Kidney glomerular epithelial cell (primary cell): ENCODE measurements around the gene SORCS2.
A peak's percentile ranks its signal among the peaks of the same experiment; 100 is the strongest.

Experiments
- DNase-seq: peaks from one replicate; lab custom pipeline; 2025; lab: John Stamatoyannopoulos, UW

Gene SORCS2

DNA sequence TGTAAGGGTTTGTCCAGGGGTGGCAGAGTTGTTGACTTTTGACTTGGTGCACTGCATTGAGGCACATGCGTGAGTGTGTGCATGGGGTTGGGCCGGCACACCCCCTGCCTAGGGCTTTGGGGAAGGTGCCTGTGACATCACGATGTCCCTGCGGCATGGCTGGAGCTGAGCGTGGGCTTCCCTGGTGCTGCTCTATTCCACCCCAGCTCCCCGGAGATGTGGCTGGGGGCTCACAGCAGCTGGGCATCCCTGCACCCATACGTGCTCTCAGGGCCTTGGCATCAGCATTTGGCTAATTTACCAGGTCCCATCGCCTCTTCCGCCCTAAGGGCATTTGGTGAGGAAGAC is 236.7 kb downstream of the SORCS2 start:
- no peak for DNase-seq

DNA sequence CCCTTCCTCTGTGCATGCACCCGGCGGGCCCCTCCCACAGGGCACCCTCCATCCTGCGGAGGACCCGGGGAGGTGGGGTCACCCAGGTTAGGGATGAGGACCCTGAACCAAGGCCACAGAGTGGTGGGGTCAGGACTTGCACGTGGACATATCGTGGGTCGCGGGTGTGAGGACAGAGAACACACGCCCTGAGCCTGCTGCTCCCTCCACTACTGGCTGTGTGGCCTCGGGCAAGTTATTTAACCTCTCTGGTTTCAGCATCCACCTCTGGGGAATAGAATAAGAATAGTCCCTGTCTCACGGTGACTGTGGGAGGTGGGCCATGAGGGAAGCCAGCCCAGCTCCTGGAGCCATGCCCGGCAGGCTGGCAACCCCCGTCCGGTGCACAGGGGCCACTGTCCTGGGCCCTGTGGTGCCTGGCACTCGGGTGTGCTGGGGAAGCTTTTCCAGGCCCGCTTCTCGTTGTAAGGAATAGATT is 237.3 kb downstream of the SORCS2 start:
- DNase-seq = no peak

DNA sequence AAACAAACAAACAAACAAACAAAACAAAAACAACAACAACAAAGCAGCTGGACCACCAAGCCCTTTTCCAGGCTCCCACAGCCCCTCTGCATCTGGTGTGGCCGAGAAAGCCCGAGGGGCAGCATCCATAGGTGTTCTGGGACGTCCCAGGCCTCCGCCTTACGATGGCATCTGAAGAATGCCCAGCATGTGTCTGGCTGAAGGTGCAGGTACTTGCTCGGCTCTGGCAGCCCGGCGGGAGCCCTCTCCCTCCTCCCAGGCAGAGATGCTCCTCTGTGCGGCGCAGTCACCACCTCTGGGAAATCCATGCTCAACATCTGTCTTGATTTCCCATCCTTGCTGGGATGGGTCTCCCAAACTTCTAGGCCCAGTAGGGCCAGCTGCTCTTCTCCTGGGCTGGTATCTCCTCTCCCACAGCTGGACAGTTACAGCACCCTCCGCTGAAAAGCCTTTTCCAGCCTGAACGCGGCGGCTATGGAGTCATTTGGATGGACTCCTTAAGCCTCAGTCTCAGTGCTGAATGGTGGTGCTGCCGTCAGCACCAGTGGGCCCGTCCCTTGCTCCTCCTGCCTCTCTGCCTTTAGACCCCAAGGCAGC is 238.1 kb downstream of the SORCS2 start:
- DNase-seq = no peak

DNA sequence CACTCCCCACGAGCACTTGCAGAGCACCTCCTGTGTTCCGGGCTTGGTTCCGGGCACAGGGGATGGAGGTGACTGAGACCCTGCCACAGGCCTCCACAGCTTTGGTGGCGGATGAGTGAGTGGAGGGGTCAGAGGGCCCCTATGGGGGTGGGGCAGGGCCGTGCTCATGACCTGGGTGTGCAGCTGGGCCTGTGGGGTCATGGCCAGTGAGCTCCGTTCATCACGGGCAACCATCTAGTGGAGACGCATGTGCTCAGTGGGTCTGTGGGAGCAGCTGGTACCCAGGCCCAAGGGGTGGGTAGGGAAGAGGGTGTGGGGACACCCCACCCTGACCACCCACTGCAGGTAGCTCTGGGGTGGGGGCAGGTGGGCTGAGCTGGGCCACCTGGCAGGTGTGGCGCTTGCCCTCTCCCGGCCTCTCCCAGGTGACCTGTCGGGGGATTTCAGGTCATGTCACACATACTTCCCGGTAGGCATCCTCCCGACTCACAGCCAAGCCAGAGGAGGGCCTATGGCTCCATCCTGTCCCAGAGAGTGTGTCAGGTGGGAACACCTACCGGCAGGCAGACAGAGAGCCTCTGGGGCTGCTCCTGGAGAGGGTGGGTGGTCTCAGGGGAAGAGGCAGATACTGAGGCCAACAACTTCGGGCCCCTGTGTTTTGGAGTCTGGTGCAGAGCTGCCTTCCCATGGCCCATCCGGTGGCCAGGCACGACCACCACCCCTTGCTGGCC is 238.8 kb downstream of the SORCS2 start:
- DNase-seq = no peak

DNA sequence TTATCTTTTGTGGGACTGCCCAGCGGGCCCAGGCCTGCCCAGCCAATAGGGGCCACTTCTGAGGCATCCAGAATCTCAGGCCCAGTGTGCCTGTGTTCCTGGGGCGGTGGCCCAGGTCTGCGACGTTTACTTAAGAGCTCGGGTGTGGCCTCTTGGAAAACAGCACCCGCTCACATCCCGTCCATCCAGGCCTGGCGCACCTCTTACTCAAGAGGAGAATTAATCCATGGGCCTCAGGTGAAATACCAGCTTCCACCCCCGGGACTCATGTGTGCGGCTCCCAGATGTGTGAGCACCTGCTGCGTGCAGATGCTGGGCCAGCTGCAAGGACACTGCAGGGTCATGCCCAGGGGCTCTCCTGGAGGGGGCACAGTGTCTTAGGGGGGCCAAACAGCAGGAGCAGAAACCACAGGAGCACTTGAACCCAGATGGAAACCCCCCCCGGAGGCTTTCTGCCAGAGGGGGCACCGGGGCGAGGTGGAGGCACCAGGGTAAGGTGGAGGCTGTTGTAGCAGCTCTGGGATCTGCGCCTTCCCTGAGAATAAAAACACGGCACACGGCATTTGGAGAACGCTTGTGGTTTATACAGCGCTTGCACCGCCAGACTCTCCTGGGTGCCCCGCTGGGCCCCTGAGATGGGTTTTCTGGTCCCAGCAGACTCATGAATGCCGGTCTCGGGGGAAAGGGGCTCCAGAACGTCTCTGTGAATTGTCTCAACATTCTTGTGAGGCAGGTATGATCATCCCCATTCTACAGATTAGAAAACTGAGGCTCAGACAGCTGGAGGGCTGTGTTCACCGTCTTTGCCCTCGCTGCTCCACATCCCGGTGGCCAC is 239.6 kb downstream of the SORCS2 start:
- DNase-seq = no peak

DNA sequence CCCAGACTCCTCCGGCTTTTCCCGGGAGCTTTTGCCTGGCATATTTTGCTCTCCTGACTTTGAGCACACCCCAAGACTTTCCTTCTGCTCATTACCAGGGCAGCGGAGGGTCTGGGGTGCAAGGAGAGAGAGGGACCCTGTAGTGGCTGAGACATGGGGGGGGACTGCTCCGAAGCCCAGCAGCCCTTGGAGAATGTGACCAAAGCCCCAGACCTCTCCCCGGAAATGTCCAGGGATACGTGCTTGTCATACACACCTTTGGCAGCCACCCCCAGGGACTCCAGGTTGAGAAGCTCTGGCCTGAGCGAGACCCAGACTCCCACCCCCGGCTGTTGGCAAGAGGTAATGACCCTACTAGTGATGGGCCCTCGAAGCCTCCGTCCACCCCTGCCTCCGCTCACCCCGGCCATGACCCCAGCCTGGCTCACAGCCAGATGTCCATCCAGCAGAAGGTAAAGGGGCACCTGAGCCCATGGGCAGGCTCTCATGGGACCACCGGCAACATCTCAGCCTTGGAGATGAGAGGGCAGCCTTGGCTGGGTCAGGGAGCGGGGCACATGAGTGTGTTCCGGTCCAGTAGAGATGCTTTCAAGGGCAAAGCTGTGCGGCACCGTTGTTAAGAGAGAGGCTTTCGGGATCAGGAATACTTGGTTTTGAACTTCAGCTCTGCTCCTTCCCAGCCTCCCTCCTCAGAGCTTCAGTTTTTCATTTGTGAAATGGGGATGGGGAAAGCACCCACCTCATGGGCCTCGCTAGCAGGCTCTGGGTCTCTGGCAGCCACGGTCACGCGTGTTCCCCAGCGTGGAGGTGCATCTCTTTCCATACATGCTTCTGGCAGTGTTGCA is 240.4 kb downstream of the SORCS2 start:
- no peak for DNase-seq

DNA sequence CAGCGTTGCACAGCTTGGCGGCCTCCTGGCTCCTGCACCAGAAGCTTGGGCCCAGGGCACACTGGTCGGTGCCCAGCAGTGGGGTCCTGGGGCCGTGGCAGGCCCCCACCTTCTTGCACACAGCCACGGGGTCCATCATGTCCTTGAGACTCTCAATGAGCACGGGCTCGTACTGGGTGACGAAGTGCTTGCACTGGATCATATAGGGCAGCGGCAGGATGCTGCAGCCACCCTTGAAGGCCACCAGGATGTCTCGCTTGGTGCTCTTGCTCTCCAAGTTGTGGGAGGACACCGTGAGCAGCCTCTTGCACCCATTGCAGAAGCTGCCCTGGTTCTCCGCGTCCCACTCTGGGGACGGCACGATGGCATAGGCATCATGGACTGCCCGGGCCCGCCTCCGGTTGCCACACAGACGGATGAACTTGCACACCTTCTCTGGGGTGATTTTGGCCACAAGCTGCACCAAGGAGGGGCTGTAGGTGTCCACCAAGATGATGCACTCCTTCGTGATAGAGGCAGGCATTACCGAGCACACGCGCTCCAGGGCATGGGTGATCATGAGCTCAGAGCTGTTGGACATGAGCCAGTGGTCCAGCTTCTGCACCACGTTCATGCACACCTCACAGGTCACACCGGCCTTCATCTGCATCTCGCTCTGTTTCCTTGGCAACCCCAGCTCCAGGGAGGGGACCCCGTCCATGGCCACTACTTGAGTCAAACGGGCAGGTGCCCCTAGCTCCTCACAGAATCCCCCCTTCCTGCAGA is 241.2 kb downstream of the SORCS2 start:
- DNase-seq = no peak

DNA sequence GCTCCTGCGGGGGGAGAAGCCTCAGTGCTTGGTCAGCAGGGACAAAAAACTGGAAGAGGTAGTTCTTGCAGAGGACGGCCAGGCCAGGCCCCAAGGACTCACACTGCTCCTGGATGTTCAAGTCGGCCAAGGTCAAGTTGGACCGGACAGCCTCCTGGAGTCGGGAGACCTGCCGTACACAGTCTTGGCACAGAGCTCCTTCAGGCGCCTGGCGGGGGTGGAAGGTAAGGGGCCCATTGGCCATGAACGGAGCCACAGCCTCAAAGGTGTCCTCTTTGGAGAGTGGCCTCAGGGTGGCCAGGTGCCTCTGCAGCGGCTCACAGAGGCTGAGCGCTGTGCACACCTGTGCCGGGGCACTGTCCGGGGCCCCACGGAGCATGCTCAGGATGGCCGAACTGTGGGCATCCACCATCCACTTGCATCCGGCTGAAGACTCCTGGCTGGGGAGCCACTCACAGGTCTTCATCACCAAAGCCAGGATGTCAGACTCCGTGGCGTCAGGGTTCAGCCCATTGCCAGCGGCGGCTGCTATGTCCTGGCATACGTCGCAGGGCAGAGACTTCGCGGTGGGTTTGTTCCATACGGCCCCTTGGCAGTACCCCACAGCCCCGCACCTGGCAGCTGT is 241.9 kb downstream of the SORCS2 start:
- no peak for DNase-seq

DNA sequence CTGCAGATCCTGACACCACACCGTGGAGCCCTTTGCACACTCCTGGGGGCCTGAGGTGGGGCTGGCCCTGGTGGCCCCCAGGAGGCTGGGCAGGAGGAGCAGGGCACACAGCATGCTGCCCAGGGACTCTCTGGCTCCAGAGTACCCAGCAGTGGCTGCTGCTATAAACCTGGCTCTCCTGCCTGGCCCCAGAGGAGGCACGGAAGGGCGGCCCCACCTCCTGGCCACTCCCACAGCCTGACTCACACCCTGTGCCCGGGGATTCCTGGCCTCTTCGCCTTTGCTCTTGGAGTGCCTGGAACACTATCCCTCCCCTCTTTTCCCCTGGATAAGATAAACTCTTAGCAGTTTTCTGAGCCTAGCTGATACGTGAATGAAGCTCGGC is 242.4 kb downstream of the SORCS2 start, which contains the start of gene PSAPL1:
TSS of gene PSAPL1 (minus strand) at position 165 of the 385 bp plus-strand sequence. CDS start at position 114, 51 bp downstream.
- DNase-seq = peak; percentile 29

DNA sequence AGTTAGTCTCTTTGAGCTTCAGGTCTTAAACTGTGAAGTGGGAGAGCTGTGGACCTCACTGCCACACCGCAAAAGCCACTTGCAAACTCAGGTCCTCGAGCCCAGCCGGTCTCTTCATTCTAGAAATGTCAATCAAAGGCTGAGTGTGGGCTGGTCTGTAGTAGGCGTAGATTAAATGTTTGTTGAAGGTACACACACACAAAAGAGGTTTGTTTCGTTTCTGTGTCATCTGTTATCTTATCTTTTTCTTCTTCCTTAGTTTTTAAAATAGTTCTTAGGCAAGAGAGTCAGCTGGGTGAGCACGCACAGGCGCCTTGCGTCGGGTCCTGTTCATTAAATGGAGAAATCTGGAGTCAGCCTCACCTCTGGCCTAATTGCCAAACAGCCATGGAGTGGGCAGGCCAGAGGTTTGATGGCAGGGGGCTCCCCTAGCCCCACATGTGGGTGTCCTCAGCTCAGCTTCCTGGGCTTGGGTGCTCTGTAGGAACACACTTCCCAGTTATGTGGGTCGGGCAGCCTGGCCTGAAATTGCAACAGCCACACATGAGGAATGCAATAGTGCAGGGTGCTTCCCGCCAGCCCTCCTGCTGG is 243.2 kb downstream of the SORCS2 start:
- no peak for DNase-seq

DNA sequence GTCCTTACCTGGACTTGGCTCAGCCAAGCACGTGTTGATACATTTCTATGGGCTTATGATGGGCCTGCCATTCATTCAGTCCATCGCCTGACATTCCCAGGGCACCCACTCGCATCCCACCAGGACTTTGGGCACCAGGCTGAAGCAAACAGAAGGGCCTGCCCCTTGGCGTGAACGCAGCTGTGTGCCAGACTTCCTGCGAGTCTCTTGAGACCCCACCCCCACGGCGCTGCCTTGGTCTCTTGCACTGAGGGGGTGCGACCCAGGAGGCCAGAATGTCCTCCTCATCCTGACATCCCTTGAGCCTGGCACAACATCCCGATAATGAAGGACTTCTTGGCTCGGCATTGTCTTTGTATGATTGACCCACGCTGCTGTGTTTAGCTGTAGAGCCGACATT is 243.9 kb downstream of the SORCS2 start:
- no peak for DNase-seq

DNA sequence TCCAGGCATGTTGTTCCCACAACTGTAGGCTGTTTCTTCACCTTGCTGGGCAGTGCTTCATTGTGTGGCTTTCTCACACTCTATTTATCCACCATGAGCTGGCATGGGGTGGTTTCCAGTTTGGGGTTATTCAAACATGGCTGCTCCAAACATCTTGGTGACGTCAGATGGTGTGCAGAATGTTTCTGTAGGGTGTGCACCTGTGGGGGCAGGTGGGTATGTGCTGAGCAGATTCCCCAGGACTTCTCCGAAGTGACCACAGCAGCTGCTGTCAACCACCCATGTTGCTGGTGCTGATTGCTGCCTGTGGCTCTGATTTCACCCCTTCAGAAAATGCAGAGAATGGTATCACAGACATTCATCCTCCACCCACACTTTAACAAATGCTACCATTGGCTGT is 247.4 kb downstream of the SORCS2 start:
- DNase-seq = no peak

DNA sequence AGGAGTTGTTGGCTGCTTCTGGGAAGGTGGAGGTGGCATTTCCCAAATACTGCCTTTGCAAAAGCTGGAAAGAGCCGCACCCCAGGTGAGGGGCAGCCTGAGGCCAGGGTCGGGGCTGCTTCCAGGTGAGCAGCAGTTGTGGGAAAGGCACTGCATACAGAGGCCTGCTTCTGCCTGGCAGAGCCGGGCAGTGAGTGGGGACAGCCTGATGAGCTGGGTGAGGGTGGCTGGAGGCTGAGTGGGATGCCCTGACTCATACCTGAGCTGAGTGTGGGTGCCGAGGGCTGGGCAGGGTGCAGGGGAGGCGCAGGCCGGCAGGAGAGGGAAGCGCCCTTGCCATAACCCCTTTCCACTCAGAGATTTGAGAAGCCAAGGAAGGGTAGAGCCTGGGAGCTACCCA is 248.9 kb downstream of the SORCS2 start:
- no peak for DNase-seq

DNA sequence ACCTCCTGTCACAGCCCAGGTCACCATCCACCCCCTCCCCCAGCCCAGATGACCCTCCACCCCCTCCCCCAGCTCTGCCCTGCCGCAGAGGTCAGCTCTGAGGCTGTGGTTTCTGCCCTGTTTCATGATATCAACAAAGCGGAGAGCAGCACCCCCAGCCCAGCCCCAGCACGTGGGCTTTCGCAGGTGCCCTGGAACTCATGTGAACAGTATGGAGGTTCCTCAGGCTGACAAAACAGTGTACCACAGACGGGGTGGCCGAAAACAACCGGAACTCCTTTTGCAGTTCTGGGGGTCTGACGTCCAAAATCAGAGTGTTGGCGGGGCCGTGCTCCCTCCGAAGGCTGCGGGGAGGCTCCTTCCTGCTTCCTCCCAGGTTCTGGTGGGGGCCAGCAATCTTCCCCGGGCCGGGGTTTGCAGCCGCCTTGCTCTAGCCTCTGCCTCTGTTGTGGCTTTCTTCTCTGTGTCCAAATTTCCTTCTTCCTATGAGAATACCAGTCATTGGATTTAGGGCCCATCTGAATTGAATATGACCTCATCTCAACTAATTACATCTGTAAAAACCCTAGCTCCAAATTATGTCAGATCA is 250.3 kb downstream of the SORCS2 start:
- DNase-seq = no peak

DNA sequence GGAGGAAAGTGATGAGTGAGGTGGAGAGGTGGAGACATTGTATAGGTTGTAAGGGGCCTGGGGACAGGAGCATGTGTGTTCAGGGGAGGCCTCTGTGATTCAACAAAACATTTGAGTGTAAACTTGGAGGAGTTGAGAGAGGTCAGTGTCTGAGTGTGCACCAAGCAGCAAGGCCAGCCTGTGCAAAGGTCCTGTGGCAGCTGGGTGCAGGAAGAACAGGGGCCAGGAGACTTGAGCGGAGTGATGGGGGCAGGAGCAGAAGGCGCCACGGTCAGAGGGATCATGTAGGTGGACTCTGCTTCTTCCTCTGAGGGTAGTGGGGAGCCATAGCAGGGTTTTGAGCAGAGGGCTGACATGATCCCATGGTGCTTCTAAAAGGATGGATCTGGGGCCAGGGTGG is 252.0 kb downstream of the SORCS2 start:
- DNase-seq = no peak

DNA sequence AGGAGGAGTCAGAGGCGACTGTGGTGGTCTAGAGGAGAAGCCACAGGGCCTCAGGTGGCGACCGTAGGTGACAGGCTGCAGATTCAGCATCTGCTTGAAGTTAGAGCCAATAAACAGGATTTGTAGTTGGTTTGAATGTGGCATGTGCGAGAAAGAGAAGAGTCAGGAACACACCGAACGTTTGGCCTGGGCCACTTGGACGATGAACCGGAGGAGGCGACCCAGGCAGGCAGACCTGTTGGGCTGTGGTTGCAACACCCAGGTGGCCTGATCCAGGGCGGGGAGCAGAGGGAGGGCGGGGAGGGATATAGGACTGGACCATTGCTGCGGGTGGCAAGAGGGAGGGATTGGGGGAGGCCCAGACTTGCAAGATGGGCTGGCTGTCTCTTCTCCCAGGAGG is 252.4 kb downstream of the SORCS2 start:
- DNase-seq = no peak

DNA sequence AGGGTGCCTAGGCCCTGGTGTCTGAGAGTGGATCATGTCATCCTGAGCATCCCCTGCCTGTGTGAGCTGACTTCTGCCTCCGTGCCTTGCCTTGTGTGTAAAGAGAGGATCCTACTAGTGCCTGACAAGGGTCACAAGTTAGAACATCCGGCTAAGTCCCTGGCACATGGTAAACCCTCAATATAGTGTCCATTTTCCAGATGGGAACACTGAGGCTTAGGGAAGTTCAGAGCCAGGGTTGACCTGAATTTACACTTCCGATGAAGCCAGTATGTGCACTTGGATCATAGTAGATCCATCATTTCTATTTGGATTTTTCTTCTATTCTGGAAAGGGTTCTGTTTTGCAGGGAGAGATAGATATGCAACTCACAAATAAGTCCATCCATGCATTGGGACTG is 254.9 kb downstream of the SORCS2 start:
- no peak for DNase-seq

DNA sequence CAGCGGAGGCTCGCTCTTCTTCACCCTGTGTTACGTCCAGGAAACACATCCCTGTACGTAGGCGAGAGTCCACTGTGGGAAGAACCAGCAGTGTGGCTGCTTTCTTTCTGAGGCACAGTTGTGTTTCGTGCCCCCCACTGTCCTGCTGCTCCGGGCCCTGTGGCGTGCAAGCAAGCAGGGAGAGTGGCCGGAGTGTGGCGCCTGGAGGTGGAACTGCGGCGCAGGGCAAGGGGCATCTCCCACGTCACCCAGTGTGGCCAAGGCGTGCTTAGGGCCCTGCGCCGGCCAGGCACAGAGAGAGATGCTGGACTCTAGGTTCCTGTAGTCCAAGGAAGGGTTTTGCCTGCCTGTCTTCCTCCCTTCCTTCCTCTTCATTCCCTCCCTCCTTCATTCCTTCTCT is 255.7 kb downstream of the SORCS2 start:
- no peak for DNase-seq

DNA sequence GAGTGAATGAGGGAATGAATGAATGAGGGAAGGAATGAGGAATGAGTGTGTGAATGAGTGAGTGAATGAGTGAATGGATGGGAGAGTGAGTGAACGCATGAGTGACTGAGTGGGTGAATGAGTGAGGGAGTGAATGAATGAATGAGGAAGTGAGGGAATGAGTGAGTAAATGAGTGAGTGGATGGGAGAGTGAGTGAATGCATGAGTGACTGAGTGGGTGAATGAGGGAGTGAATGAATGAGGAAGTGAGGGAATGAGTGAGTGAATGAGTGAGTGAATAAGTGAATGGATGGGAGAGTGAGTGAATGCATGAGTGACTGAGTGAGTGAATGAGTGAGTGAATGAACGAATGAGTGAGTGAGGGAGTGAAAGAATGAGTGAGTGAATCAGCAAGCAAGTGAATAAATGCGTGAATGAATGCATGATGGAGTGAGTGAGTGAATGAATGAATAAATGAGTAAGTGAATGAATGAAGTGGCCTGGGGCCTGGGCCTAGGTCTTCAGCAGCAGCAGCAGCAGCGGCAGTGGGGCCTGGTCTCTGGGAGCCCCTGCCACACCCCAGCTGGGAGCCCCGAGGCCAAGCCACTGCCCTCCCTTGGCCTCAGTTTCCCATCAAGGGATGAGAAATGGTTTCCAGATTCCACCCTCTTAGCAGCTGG is 258.6 kb downstream of the SORCS2 start:
- no peak for DNase-seq

DNA sequence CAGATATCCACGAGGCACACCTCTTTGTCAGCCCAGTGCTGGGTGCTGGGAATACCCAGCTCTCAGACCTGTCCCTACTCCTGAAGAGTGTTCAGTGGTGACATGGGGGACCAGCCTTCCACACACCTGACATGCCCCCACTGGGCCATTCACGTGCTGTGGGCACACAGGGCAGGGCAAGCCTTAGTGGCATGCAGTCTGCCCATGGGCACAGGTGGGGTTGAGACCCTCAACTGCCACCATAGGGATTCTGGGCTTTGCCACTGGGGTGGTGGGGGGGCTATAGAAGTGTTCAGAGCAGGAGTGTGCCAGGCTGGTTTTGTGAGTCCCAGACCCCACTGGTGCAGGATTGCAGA is 259.1 kb downstream of the SORCS2 start:
- DNase-seq = no peak
